Mucosa of stomach (tissue), 1 donor: ENCODE measurements around the gene HNRNPK.
"Not testable (repeated sequence)": the region's sequence is repeated elsewhere in the genome, so short reads cannot be mapped to it uniquely, and the experiment has no call there.

Experiments used
- H3K27me3 ChIP-seq: one replicate; pipeline ENCODE4 v1.7.0; 2013; ENCODE audit warnings: mild to moderate bottlenecking, low read length; ENCODE audit not compliant: control insufficient read depth, insufficient read depth
- H3K36me3 ChIP-seq: one replicate; pipeline ENCODE4 v1.7.0; 2013; ENCODE audit warnings: low read length; ENCODE audit not compliant: control insufficient read depth, insufficient read depth
- H3K4me1 ChIP-seq: one replicate; pipeline ENCODE4 v1.7.0; 2013; ENCODE audit warnings: mild to moderate bottlenecking, low read length; ENCODE audit not compliant: control insufficient read depth, insufficient read depth
- H3K4me3 ChIP-seq: one replicate; pipeline ENCODE4 v1.7.0; 2013; ENCODE audit warnings: low read length
- H3K9ac ChIP-seq: one replicate; pipeline ENCODE4 v1.7.0; 2013; ENCODE audit warnings: mild to moderate bottlenecking, low read length, moderate library complexity
- H3K9me3 ChIP-seq: one replicate; pipeline ENCODE4 v1.7.0; 2013; ENCODE audit warnings: mild to moderate bottlenecking, low read length, moderate library complexity; ENCODE audit not compliant: control insufficient read depth
- donor health status: Pancreatic carcinoma.

HNRNPK gene

GRCh38 chr9:83956086-83956435 lies 24.0 kb downstream of the HNRNPK start:
- H3K36me3 ChIP-seq: no peaks in the 10 kb centered on the region
- peak overlapping the region; percentile 86 for H3K4me3 ChIP-seq
- no peaks in the 10 kb centered on the region for H3K9me3 ChIP-seq
- H3K27me3 ChIP-seq: no peaks in the 10 kb centered on the region
- H3K9ac ChIP-seq: peak overlapping the region; percentile 85
- H3K4me1 ChIP-seq: no peaks in the 10 kb centered on the region

GRCh38 chr9:83948096-83948495 lies 31.9 kb downstream of the HNRNPK start:
- H3K36me3 ChIP-seq, H3K4me1 ChIP-seq, H3K9me3 ChIP-seq, H3K9ac ChIP-seq, H3K4me3 ChIP-seq, H3K27me3 ChIP-seq: not testable (repeated sequence)

GRCh38 chr9:83940590-83941303 lies 39.3 kb downstream of the HNRNPK start:
- Histone ChIP-seq H3K9me3 (no peaks in the 10 kb centered on the region), H3K4me1 (no peaks in the 10 kb centered on the region), H3K27me3 (no peaks in the 10 kb centered on the region), H3K36me3 (no peaks in the 10 kb centered on the region), H3K9ac (no peak overlapping the region), H3K4me3 (no peak overlapping the region)

GRCh38 chr9:83937861-83938455 lies 42.1 kb downstream of the HNRNPK start:
- H3K4me1 ChIP-seq: peaks cover 9% of the 10 kb centered on the region
- no peak overlapping the region for H3K4me3 ChIP-seq
- no peak overlapping the region for H3K9ac ChIP-seq
- H3K36me3 ChIP-seq: no peaks in the 10 kb centered on the region
- no peaks in the 10 kb centered on the region for H3K27me3 ChIP-seq
- no peaks in the 10 kb centered on the region for H3K9me3 ChIP-seq

GRCh38 chr9:83936523-83936922 lies 43.5 kb downstream of the HNRNPK start:
- Histone ChIP-seq H3K4me1 (peaks cover 9% of the 10 kb centered on the region), H3K9me3 (no peaks in the 10 kb centered on the region), H3K9ac (no peak overlapping the region), H3K36me3 (no peaks in the 10 kb centered on the region), H3K27me3 (no peaks in the 10 kb centered on the region), H3K4me3 (no peak overlapping the region)

- Histone ChIP-seq H3K4me1 (peaks cover 9% of the 10 kb centered on the region), H3K4me3 (no peak overlapping the region), H3K27me3 (no peaks in the 10 kb centered on the region), H3K9me3 (no peaks in the 10 kb centered on the region), H3K9ac (no peak overlapping the region), H3K36me3 (no peaks in the 10 kb centered on the region)
These were observed 44.6 kb downstream of the HNRNPK start for GRCh38 chr9:83935276-83935935.

GRCh38 chr9:83934569-83935275 lies 45.3 kb downstream of the HNRNPK start:
- Histone ChIP-seq H3K4me3 (no peak overlapping the region), H3K9me3 (no peaks in the 10 kb centered on the region), H3K4me1 (peaks cover 9% of the 10 kb centered on the region), H3K27me3 (no peaks in the 10 kb centered on the region), H3K36me3 (no peaks in the 10 kb centered on the region), H3K9ac (no peak overlapping the region)

DNA sequence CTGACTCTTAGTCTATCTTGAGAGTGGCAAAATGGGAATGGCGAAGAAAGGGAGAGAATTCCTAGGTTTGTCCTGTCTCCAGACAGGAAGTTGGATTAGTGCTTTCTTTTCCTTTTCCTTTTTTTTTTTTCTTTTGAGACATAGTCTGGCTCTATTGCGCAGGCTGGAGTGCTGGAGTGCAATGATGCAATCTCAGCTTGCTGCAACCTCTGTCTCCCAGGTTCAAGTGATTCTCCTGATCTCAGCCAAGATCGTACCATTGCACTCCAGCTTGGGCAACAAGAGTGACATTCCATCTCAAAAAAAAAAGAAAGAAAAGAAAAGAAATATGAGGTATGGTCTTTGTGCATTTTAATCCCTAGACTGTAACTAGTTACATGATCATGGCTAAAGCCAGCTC lies 46.2 kb downstream of the HNRNPK start:
- H3K9me3 ChIP-seq: no peaks in the 10 kb centered on the region
- no peak overlapping the region for H3K4me3 ChIP-seq
- no peak overlapping the region for H3K9ac ChIP-seq
- H3K27me3 ChIP-seq: no peaks in the 10 kb centered on the region
- no peaks in the 10 kb centered on the region for H3K36me3 ChIP-seq
- H3K4me1 ChIP-seq: peaks cover 9% of the 10 kb centered on the region

DNA sequence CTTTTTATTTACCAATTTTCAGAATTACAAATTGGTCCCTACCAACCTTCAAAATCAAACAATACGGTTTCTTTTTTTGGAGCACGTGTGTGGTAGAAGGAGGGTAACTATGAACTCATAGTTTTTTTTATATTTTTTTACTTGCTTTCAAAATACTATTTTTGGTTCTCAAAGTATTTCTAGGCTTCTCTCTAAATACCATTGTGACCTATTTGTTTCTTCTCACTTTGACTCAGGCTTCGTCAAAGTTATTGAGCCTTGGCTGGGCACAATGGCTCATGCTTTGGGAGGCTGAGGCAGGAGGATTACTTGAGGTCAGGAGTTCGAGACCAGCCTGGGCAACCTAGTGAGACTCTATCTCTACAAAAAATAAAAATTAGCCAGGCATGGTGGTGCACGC lies 47.2 kb downstream of the HNRNPK start:
- Histone ChIP-seq H3K36me3 (no peaks in the 10 kb centered on the region), H3K4me3 (no peak overlapping the region), H3K9me3 (no peaks in the 10 kb centered on the region), H3K27me3 (no peaks in the 10 kb centered on the region), H3K9ac (no peak overlapping the region), H3K4me1 (peaks cover 9% of the 10 kb centered on the region)

- H3K9ac ChIP-seq: no peak overlapping the region
- H3K4me3 ChIP-seq: no peak overlapping the region
- H3K27me3 ChIP-seq: no peaks in the 10 kb centered on the region
- H3K9me3 ChIP-seq: no peaks in the 10 kb centered on the region
- H3K36me3 ChIP-seq: no peaks in the 10 kb centered on the region
- peaks cover 9% of the 10 kb centered on the region for H3K4me1 ChIP-seq
These were observed 48.0 kb downstream of the HNRNPK start for GRCh38 chr9:83932011-83932410.

DNA sequence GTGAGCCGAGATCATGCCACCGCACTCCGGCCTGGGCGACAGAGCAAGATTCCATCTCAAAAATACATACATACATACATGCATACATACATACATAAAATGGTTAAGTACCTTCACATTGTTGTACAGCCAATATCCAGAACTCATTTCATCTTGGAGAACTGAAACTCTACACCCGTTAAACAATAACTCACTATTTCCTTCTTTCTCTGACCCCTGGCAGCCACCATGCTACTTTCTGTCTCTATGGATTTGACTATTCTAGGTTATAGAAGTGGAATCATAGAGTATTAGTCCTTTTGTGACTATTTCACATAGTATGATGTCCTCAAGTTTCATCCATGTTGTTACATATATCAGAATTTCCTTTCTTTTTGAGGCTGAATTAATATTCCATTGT lies 49.1 kb downstream of the HNRNPK start:
- peaks cover 9% of the 10 kb centered on the region for H3K4me1 ChIP-seq
- no peaks in the 10 kb centered on the region for H3K9me3 ChIP-seq
- H3K27me3 ChIP-seq: no peaks in the 10 kb centered on the region
- no peaks in the 10 kb centered on the region for H3K36me3 ChIP-seq
- no peak overlapping the region for H3K9ac ChIP-seq
- H3K4me3 ChIP-seq: no peak overlapping the region

DNA sequence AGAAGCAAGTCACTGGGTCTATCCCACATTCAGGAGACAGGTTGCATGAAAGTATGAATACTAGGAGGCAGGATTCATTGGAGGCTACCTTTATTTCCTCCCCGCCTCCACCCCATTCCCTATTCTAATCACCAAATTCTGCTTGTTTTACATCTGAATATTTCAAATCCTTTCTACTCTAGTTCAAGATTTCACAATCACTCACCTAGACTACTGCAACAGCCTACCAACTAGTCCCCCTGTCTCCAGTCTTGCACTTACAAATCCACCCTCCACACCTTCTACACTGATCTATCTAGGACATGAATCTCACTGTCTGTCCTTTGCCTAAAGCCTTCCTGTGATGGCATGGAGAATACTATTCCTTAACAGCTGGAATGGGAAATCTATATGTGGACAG lies 52.4 kb downstream of the HNRNPK start:
- H3K36me3 ChIP-seq: no peaks in the 10 kb centered on the region
- no peak overlapping the region for H3K4me3 ChIP-seq
- H3K9ac ChIP-seq: no peak overlapping the region
- no peaks in the 10 kb centered on the region for H3K9me3 ChIP-seq
- H3K4me1 ChIP-seq: no peaks in the 10 kb centered on the region
- no peaks in the 10 kb centered on the region for H3K27me3 ChIP-seq
